HG02885 (cell line): ENCODE results near the gene FBN1.

Experiments
- ATAC-seq: cut with Tn5 transposase; IDR thresholded peaks from one replicate; pipeline ENCODE4 v1.9.1; 2021; ENCODE audit warnings: mild to moderate bottlenecking; ENCODE audit not compliant: unreplicated experiment, poor library complexity

FBN1 gene

DNA sequence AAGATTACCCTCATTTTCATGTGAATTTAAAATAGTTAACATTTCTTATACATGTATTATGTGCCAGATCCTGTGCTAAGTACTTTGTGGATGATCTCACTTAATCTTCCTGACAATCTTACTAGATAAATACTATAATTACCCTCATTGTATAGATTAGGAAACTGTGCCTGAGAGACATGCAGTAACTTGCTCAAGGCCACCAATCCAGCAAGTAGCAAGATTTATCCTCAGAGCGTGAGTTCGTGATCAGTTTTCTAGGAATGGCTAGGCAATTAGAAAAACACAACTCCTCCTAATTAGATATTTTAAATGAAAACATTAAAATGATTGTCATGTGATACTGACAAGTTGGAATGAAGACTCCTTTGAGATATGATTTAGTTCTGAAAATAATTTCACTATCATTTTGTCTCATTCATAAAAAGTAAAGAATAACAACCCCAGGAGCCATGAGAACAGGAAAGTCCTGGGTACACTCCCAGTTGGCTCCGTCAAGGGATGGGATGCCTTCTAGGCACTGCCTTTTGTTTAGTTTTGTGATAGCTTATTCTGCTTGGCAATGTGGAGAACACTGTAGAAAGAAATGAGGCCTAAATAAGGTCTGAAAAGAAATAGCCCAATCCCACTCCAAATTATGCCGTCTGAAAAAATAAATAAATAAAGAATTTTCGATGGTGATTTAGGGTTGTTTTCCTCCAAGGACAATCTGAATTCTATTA lies 61.3 kb downstream of the FBN1 start:
- ATAC-seq: no peak

DNA sequence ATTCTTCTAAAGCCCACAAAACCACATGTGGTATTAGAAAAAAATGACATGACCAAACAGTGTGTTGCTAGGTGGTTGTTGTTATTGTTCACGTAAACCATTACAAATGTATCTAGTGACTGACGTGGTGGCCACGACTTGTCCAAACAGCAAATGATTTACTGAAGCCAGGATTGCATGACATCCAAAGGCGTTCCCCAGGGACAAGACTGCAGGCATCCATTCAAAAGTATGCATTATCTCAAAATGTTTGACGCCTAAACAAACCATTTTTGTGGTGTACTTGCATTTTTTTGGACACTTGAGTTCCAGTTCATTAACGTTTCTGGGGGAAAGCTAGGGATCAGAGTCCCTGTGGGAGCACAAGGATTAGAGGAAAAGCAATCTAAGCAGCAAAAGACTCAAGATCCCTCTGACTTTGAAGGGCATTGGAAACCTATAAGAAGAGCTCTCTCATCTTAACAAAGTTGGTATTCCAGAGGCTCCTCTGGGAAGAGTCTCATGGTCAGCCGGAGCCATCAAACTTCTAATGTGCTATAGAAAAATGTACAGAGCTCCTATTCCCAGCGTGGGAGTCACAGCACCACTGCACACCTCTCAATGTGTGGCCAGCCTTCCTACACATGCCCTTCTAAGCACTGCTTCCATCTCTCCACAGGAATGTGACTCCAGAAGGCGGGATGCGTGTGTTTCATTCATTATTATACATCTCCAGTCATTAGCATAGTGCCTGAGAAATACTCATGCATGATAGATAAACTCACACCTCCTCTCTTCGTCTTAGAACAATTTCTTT lies 62.9 kb downstream of the FBN1 start:
- no peak for ATAC-seq

DNA sequence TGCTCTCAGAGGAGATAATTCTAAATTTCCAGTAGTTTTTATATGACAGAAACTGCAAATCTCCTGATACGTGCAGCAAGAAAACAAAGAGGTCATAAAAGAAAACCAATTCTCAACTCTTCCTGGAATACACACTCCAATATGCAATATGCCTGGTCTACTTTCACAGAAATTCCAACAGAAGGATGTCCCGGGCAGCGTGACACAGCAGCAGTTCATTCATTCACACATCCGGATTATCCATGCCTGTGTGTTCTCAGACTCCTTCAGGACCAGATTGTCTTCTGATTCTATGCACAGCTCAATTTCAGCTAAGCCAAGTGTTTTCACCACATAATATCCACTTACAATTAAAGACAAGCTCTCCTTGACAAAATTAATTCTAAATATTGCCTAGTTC lies 64.3 kb downstream of the FBN1 start:
- ATAC-seq: no peak

DNA sequence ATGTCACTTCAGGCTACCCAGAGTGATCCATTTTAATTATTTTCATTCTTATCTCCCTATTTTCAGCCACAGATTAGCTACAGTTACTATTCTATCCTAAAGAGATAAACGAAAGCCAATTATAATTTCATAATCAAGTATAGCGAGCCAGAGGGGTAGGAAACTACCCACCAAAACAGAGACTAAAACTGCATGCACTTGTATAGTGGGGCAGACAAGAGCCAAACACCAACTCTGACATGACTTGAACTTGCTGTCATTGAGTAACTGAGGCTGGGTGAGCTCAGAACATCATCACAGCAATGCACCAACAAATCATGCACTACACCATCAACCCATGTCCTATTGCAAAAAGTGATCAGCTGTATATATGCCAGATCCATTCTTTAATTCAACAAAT lies 64.8 kb downstream of the FBN1 start:
- no peak for ATAC-seq

DNA sequence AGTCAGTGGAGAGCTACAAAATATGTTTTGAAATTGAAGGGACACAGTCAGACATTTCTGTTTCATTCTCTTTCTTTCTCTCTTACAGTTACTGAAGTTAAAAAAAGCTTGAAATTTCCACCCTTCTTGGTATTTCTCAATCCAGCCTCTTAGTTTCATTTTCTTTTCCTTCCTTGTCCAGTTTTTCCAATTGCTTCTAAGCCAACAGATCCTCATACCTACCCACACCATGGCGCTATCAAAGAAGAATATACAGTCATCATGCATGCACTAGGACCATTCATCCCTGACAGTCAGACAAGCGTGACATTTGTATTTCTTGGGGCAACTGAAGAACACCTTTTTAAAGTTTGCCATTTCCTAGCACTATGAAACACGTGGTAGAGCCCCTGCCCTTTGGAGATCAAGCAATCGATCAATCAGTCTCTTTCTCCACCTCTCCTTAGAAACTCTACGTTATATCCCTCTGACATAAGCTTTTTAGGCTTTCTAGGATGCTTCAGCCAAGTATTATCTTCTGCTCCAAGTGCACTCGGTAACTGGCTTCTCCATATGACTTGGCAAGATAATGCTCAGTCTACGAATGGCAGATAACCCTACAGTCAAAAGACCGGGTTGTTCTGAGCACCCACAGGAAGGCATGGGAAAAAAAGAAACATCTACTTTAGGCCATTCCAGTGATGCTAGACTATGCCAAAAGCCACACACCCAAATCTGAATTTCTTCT lies 65.4 kb downstream of the FBN1 start:
- no peak for ATAC-seq

DNA sequence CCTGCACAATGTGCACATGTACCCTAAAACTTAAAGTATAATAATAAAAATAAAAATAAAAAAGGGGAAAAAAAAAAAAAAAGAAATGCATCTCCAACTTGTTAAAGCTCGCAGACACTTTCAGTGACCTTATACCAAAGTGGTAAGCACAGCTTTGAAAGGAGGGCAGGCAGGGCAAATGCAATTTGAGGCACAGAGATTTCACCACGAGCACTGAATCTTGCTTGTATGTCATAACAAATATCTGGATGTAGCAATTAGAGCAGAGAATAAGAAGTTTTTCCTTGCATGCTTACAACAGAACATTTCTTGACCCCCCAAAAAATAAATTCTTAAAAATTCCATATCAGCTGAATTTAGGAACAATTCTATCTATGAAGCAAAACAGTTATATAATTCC lies 66.5 kb downstream of the FBN1 start:
- no peak for ATAC-seq

DNA sequence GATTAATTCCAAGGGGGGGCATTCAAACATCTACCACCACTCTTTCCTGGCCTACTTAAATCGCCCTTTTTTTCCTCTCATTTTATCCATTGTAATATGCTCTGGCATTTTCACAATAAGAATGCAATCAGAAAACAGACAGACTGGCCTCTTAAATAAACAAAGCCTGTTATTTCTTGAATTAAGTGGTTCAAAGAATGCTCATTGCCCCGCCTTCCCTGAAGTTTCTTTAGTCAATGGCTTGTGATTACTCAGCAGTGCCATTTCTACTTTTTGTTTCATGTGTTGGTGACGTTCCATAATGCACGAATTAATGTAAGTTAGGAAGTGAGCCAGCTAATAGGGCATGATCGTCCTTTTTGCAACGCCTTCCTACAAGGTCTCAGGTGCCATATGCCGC lies 68.0 kb downstream of the FBN1 start:
- no peak for ATAC-seq

DNA sequence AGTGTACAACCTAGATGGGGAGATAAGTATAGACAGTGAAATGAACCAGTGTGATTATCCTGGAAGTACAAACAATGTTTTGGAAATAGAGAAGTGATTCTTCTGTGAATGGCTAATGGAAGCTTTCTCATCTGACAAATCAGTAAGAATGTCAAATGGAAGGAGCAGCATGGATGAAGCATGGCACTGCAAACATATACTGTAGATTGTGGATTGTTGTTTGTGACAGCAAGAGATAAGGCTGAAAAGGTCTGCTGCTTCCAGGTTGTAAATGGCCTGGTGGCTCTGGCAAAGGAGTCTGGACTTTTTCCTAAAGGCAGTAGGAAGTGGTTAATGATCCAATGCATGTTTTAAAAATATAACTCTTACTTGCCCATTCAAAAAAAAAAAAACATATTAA lies 71.3 kb downstream of the FBN1 start:
- ATAC-seq: no peak

DNA sequence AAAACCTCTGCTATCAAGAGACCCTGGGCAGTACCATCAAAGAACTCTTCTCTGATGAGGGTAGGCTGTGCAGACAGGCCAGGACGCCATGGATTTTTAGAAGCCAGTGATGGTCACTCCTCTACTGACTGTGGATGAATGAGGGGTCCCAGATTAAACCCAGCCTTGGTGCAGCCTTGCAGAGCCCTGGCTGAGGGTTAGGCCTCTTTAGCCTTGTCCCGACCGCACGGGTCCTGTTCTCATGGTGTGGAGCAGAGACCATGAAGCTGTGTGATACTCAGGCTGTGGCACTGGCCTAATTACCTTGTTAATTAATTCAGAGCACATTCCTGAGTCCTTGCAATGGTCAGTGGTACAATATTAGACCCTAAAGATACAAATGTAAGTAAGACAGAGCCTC lies 71.7 kb downstream of the FBN1 start:
- ATAC-seq: no peak

DNA sequence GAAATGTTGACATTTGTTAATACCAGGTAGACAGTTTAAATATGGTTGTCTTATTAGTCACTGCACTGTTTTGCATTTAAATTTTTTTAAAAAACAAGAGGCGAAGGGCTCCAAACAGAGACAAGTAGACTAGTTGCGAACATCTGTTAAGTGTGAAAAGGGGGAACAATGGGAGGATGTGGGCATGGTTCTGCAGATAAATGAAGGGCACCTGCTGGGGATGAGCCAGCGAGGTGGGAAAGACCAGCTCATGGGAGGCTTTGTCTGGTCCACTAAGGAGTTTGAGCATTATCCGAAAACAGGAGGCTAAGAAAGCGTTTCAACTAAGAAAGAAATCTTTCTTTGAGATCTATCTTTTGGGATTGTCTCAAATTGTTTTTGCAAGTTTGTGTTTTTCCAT lies 72.7 kb downstream of the FBN1 start:
- no peak for ATAC-seq

DNA sequence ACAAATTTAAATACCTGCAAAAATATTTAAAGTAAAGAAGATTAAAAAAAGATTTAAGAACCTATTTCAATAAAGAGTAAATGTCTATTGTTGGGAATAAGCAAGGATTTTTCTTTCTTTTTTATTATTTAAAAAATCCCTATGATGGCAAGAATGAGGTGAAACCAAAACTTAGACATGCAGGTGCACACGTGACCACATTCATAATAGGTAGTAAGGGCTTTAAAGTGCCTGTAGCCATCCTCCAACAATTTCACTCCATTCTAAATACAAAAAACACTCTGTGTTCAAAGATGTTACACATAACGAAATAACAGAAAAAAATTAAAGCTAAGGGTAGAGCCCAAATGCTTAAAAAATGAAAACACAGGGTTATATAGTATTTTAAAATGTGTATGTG lies 74.0 kb downstream of the FBN1 start:
- ATAC-seq: no peak

DNA sequence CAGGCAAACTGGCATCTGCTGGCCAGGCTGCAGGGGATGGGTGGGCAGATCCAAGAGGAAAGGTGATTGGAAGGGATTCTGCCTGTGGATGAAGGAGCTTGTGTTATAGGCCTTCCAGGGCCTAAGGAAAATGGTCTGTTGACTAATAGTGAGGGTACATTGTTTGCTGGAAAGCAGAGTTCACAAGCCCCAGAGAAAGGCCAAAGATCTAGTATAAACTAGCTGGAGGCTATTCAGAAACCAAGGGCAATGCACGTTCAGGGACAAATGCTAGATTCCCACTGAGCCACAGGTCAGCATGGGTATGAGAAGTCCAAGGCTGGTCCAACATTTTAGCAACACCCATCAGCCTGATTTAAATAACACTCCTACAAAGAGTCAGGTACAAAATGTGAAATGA lies 74.7 kb downstream of the FBN1 start:
- no peak for ATAC-seq

DNA sequence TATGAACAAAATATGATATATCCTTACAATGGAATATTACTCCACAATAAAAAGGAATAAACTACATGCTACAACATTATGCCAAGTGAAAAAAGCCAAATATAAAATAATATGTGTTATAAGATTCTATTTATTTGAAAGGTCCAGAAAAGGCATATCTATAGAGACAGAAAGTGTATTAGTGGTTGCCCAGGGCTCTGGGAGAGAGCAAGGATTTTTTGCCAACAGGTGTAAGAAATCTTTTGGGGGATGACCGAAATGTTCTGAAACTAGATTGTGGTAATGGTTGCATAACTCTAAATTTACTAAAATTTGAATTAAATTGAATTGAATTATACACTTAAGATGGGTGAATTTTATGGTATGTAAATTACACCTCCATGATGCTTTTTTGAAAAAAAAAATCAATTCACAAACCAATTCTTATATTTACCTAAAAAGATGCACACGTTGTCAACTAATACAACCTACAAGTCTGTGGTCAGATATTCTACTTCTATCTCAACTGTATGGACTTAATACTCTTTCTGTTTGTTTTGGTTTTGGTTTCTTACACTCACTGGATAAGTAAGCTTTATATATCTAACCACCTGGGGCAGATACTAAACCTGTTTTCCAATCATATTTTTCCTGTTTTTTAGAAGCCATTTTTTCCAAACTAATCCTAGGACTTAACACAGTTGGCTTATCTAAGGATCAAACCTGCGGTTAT lies 75.8 kb downstream of the FBN1 start:
- no peak for ATAC-seq

DNA sequence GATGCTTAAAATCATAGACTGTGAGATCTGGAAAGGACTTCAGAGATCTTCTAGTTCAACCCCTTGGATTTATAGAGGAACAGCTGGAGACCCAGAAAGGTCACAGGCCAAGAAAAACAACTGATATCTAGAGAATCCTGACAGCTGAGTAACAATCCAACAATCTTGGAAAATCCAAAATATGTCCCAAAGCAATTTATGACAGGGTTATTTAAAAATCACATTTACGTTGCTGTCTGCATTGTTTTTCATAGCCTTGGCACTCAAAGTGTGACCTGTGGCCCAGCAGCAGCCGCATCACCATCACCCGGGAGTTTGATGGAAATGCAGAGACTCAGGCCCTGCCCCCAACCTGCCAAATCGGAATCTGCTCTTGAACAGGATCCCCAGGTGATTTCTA lies 78.8 kb downstream of the FBN1 start:
- ATAC-seq: no peak

DNA sequence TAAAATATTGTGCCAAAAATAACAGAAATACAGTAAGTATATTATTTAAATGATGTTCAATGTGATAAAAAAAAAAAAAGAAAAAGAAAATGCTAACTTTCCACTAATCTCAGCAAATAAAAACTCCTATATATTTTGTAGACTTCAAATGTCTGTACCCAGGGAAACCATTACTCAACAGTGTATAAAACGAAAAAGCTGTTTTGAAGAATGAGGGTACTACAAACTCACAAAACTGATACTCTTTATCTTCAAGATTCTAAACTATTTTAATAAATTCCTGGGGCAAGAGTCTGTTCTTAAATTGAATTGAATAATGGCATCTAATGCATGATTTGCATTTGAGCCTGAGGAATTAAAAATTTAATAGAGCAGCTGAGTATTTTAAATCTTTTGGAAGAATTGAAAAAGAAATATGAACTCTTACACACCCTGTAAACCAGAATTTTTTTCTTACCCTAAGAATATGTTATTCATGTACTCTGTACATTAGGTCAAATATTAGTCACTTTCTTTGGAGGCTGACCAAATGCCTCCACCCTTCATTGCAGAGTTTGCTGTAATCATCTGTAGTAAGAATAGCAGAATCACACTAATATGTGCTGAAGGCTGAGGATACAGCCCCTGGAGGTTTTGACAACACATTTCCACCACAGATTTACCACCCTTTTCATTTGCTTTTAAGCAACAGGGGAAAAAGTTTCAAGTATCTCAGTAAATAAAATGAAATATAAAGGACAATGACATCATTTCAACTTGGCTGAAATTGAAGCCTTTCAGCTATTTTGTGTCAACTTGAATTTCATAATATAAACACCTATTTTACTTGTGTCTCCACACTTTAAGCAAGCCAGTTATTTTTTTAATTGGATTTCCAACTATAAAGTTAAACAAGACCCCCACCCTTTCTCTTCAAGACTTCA lies 79.7 kb downstream of the FBN1 start:
- no peak for ATAC-seq

DNA sequence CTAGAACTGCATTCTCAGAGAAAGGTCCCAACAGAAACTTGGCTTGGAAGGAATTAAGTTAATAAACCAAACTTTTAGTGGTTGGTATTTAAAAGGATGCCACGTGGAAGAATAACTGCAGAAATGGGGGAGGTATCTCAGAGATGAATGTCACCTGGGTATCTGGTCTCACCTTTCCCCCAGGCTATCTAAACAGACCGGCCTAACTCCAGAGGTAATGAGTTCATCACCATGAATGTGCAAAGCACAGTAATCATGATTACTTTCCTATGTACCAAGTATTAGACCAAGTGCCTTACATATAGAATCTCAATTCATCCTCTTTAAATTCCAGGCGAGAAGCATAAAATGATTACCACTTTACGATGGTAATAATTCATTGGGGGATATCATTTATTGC lies 80.8 kb downstream of the FBN1 start:
- ATAC-seq: no peak

DNA sequence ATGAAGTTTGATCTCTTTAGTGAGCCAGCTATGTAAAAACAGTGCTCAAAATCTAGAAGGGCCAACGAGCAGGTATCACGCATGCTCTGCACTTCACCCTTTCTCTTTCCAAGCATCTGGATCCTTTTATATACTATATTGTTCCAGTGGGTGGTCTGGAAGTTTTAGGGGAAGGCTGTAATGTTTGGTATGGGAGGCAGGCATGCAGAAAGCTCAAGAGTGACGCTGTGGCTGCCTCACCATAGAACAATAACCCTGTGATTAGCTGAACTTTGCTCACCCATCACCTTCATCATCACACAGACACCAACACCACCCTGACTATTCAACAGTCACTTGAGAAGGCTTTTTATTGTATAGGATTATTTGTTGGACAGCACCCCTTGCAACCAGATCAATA lies 81.6 kb downstream of the FBN1 start:
- no peak for ATAC-seq

DNA sequence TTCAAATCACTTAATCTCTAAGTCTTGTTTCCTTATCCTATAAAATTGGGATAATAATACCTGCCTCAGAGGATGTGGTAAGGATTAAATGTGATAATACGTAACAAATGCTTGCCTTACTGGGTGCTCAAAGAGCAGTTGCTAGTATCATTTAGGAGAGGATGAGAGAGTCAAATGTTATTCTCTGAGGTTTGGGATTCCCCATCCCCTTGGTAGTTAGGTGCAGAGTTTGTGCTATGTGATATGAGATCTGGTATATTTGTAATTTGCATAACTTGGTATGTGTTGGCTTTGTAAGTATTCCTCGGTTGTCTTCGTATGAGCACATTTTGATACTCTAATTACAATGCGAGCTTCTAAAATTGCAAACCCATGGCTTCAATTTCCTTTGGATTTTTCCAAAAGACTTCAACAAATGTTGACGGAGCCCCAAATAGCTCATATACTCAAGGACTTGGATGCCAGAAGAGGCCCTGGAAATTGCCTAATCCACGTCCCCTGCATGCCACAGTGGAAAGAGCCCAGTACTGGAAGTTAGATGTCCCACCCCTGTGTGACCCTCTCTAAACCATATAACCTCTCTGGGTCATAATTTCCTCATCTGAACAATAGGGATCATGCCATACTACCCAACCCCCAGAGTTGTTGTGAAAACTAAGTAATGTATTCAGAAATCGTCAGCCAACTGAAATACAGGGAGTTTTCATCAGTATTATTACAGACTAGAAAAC lies 85.0 kb downstream of the FBN1 start:
- ATAC-seq: no peak

DNA sequence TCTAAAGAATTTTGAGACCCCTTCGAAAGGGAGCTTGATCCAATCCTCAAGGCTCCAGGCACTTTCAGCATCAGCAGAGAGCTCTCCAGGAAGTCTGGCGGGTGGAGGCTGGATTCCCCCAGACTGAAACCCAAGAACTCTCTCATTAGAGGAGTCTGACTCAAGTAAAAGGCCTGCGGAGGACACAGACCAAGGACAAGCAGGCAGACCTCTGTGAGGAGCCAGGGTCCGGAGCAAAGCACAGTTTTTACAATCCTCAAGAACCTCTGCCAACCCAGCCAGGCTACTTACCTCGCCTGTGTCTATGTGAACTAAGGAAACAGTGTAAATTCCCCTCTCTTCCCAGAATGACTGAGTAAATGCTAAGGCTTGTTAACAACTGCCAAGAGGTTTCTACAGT lies 86.2 kb downstream of the FBN1 start:
- no peak for ATAC-seq
